ENCODE results near the gene ZNF23. TPM values are rescaled to one million over a fixed set of nuclear protein-coding genes. Genes with fewer than 3 reads are reported as not detected.

ZNF23 gene
- total and polyA plus RNA-seq, 10 of the 15 experiments (the other 5 are each of a cell fraction or from before 2014, with no cell fraction given), result 3.6 to 11.5 (median 8.7) TPM

DNA sequence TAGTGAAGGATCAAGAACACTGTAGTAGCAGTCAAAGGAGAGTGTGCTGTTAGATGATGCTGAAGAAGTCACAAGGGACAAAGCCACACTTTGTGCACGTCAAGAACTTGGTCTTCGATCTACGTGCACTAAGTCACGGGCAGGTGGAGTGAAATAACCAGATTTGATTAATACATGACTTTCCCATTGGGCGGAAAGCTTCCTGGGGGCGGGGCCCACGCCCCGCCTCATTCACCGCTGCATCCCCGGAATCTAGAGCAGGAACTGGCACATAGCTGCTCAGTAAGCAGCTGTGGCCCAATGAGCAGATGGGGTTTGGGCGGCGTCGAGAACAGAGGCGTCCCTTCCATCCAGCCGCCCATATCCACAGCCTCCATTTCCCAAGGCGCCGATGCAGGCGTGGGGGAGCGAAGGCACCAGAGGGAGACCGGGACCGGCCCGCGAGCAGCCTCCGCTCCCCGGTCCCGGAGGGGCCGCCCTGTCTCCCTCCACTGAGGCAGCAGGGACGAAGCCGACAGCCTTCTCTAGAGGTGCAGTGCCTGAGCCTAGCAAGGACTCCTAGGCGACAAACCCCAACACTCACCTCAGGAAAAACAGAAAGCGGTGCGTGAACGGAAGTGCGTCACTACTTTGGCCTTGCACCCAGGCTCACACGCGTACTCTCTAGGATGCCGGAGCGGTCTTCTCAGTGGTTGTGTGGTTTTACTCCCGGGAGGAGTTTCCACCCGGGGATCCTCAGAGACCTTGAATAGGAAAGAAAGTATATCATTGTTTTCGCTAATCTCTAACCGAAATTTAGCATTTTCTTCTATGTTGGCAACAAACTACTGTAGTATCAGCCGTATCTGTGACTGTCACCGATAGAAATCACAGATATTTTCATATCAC lies 22.2 kb upstream of the ZNF23 start (continued):
- TF ChIP-seq, protein P1, sequence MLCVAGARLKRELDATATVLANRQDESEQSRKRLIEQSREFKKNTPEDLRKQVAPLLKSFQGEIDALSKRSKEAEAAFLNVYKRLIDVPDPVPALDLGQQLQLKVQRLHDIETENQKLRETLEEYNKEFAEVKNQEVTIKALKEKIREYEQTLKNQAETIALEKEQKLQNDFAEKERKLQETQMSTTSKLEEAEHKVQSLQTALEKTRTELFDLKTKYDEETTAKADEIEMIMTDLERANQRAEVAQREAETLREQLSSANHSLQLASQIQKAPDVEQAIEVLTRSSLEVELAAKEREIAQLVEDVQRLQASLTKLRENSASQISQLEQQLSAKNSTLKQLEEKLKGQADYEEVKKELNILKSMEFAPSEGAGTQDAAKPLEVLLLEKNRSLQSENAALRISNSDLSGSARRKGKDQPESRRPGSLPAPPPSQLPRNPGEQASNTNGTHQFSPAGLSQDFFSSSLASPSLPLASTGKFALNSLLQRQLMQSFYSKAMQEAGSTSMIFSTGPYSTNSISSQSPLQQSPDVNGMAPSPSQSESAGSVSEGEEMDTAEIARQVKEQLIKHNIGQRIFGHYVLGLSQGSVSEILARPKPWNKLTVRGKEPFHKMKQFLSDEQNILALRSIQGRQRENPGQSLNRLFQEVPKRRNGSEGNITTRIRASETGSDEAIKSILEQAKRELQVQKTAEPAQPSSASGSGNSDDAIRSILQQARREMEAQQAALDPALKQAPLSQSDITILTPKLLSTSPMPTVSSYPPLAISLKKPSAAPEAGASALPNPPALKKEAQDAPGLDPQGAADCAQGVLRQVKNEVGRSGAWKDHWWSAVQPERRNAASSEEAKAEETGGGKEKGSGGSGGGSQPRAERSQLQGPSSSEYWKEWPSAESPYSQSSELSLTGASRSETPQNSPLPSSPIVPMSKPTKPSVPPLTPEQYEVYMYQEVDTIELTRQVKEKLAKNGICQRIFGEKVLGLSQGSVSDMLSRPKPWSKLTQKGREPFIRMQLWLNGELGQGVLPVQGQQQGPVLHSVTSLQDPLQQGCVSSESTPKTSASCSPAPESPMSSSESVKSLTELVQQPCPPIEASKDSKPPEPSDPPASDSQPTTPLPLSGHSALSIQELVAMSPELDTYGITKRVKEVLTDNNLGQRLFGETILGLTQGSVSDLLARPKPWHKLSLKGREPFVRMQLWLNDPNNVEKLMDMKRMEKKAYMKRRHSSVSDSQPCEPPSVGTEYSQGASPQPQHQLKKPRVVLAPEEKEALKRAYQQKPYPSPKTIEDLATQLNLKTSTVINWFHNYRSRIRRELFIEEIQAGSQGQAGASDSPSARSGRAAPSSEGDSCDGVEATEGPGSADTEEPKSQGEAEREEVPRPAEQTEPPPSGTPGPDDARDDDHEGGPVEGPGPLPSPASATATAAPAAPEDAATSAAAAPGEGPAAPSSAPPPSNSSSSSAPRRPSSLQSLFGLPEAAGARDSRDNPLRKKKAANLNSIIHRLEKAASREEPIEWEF (IDR thresholded peaks at IDR 0.05; ENCODE audit: insufficient replicate concordance, low read depth, low read length), result no peak
- TF ChIP-seq GATAD2B (conservative IDR thresholded peaks at IDR 0.05; ENCODE audit: low read depth) (0 out of 2 replicates have a peak, but pooled peaks have one; percentile 44), RAD51 (IDR thresholded peaks at IDR 0.05) (peak; percentile 53; the same call in 1 of the 2 replicates), CREM (IDR thresholded peaks at IDR 0.05; ENCODE audit: low read depth) (peak; percentile 98), POLR2A (IDR thresholded peaks at IDR 0.05; ENCODE audit: low read depth, low read length) (peak; percentile 86), NBN (IDR thresholded peaks at IDR 0.05) (peak; percentile 91), MTA2 (IDR thresholded peaks at IDR 0.05; ENCODE audit: low read depth) (no peak), JUNB (IDR thresholded peaks at IDR 0.05) (no peak), HDAC6 (IDR thresholded peaks at IDR 0.05; ENCODE audit: unreplicated experiment) (no peak), POLR2AphosphoS5 (IDR thresholded peaks at IDR 0.05; ENCODE audit: low read length) (peak; percentile 97), EGR1 (IDR thresholded peaks at IDR 0.05; ENCODE audit: borderline replicate concordance in 1 of 2, low read depth in 2 of 2, low read length in 2 of 2) (peak in 1 of 2 experiments; percentile 27; a peak in 2 of 3 replicates), RB1 (IDR thresholded peaks at IDR 0.05; ENCODE audit: borderline replicate concordance) (peak; percentile 85), SP1 (IDR thresholded peaks at IDR 0.05; ENCODE audit: low read depth, low read length) (peak; percentile 48), PML (IDR thresholded peaks at IDR 0.05; ENCODE audit: low read length) (peak; percentile 90), ATF7 (IDR thresholded peaks at IDR 0.05; ENCODE audit: low read depth) (peak; percentile 66)
- TF ChIP-seq, protein P2, sequence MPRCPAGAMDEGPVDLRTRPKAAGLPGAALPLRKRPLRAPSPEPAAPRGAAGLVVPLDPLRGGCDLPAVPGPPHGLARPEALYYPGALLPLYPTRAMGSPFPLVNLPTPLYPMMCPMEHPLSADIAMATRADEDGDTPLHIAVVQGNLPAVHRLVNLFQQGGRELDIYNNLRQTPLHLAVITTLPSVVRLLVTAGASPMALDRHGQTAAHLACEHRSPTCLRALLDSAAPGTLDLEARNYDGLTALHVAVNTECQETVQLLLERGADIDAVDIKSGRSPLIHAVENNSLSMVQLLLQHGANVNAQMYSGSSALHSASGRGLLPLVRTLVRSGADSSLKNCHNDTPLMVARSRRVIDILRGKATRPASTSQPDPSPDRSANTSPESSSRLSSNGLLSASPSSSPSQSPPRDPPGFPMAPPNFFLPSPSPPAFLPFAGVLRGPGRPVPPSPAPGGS (IDR thresholded peaks at IDR 0.05; ENCODE audit: borderline replicate concordance, insufficient read depth, low read depth, low read length, poor library complexity, severe bottlenecking), result no peak
- TF ChIP-seq, protein P3, sequence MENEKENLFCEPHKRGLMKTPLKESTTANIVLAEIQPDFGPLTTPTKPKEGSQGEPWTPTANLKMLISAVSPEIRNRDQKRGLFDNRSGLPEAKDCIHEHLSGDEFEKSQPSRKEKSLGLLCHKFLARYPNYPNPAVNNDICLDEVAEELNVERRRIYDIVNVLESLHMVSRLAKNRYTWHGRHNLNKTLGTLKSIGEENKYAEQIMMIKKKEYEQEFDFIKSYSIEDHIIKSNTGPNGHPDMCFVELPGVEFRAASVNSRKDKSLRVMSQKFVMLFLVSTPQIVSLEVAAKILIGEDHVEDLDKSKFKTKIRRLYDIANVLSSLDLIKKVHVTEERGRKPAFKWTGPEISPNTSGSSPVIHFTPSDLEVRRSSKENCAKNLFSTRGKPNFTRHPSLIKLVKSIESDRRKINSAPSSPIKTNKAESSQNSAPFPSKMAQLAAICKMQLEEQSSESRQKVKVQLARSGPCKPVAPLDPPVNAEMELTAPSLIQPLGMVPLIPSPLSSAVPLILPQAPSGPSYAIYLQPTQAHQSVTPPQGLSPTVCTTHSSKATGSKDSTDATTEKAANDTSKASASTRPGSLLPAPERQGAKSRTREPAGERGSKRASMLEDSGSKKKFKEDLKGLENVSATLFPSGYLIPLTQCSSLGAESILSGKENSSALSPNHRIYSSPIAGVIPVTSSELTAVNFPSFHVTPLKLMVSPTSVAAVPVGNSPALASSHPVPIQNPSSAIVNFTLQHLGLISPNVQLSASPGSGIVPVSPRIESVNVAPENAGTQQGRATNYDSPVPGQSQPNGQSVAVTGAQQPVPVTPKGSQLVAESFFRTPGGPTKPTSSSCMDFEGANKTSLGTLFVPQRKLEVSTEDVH (IDR thresholded peaks at IDR 0.05; ENCODE audit: low read depth, partially characterized antibody), result peak; percentile 76

Data from GM12878 (cell line).